ENCODE data around the gene GRK5. TPM values are rescaled to one million over a fixed set of nuclear protein-coding genes. Genes with fewer than 3 reads are reported as not detected.

The GRK5 gene
- polyA plus RNA-seq, 1 donor from 2014 or later, result 34.9 TPM

- no peaks in the 10 kb centered on the region for H4K20me1 ChIP-seq (ENCODE audit: insufficient read depth)
- no peak overlapping the region for H3K4me2 ChIP-seq (ENCODE audit: low read length)
- H3K9me3 ChIP-seq (ENCODE audit: low read length), result no peaks in the 10 kb centered on the region
- TF ChIP-seq CTCF (IDR thresholded peaks at IDR 0.05; ENCODE audit: poor library complexity, severe bottlenecking) (no peak), SMC3 (conservative IDR thresholded peaks at IDR 0.05; ENCODE audit: poor library complexity) (no peak), RAD21 (conservative IDR thresholded peaks at IDR 0.05) (no peak), MXI1 (conservative IDR thresholded peaks at IDR 0.05; ENCODE audit: poor library complexity, severe bottlenecking) (no peak), REST (IDR thresholded peaks at IDR 0.05; ENCODE audit: borderline replicate concordance) (no peak), TAF1 (IDR thresholded peaks at IDR 0.05; ENCODE audit: low read depth) (no peak), POLR2AphosphoS5 (IDR thresholded peaks at IDR 0.05) (no peak), EZH2 (IDR thresholded peaks at IDR 0.05; ENCODE audit: borderline replicate concordance, insufficient read depth, low read length, poor library complexity, severe bottlenecking) (no peak), EP300 (conservative IDR thresholded peaks at IDR 0.05; ENCODE audit: poor library complexity, severe bottlenecking) (no peak)
- no peaks in the 10 kb centered on the region for H3K9me2 ChIP-seq (ENCODE audit: insufficient read depth, low read length)
- H3K79me2 ChIP-seq (replicated peaks; ENCODE audit: insufficient read depth, low read length), result no peaks in the 10 kb centered on the region
- no peak overlapping the region for H3K9ac ChIP-seq (ENCODE audit: low read length)
- no peak overlapping the region for H3K27ac ChIP-seq (ENCODE audit: low read length)
- H3K4me3 ChIP-seq (ENCODE audit: low read length), result no peak overlapping the region
- H3K36me3 ChIP-seq (ENCODE audit: insufficient read depth, low read length), result no peaks in the 10 kb centered on the region
- no peaks in the 10 kb centered on the region for H3K27me3 ChIP-seq (ENCODE audit: insufficient read depth, low read depth, low read length)
- no peaks in the 10 kb centered on the region for H3F3A ChIP-seq (ENCODE audit: insufficient read depth, low read length, poor library complexity, severe bottlenecking)
- H2AFZ ChIP-seq (ENCODE audit: low read depth, low read length), result no peak overlapping the region
Measured at GRCh38 chr10:119456435-119456810, 249.1 kb downstream of the GRK5 start.

- Histone ChIP-seq H3K27ac (ENCODE audit: low read length) (no peak overlapping the region), H3F3A (ENCODE audit: insufficient read depth, low read length, poor library complexity, severe bottlenecking) (no peaks in the 10 kb centered on the region), H3K36me3 (ENCODE audit: insufficient read depth, low read length) (no peaks in the 10 kb centered on the region), H3K9ac (ENCODE audit: low read length) (no peak overlapping the region), H2AFZ (ENCODE audit: low read depth, low read length) (no peak overlapping the region), H3K4me2 (ENCODE audit: low read length) (no peak overlapping the region), H4K20me1 (ENCODE audit: insufficient read depth) (no peaks in the 10 kb centered on the region), H3K79me2 (replicated peaks; ENCODE audit: insufficient read depth, low read length) (no peaks in the 10 kb centered on the region), H3K27me3 (ENCODE audit: insufficient read depth, low read depth, low read length) (no peaks in the 10 kb centered on the region), H3K4me3 (ENCODE audit: low read length) (no peak overlapping the region), H3K9me3 (ENCODE audit: low read length) (no peaks in the 10 kb centered on the region), H3K9me2 (ENCODE audit: insufficient read depth, low read length) (no peaks in the 10 kb centered on the region)
- TF ChIP-seq CTCF (IDR thresholded peaks at IDR 0.05; ENCODE audit: poor library complexity, severe bottlenecking), result no peak
- no peak for TF ChIP-seq SMC3 (conservative IDR thresholded peaks at IDR 0.05; ENCODE audit: poor library complexity)
- TF ChIP-seq EZH2 (IDR thresholded peaks at IDR 0.05; ENCODE audit: borderline replicate concordance, insufficient read depth, low read length, poor library complexity, severe bottlenecking), result no peak
- no peak for TF ChIP-seq EP300 (conservative IDR thresholded peaks at IDR 0.05; ENCODE audit: poor library complexity, severe bottlenecking)
- no peak for TF ChIP-seq POLR2AphosphoS5 (IDR thresholded peaks at IDR 0.05)
- TF ChIP-seq REST (IDR thresholded peaks at IDR 0.05; ENCODE audit: borderline replicate concordance), result no peak
- TF ChIP-seq TAF1 (IDR thresholded peaks at IDR 0.05; ENCODE audit: low read depth), result no peak
- no peak for TF ChIP-seq MXI1 (conservative IDR thresholded peaks at IDR 0.05; ENCODE audit: poor library complexity, severe bottlenecking)
- TF ChIP-seq RAD21 (conservative IDR thresholded peaks at IDR 0.05), result no peak
Measured at GRCh38 chr10:119457966-119458766, 250.8 kb downstream of the GRK5 start.
